GM21381 (cell line): ENCODE results near the gene TMEM41B.
"Not testable (repeated sequence)": the region's sequence is repeated elsewhere in the genome, so short reads cannot be mapped to it uniquely, and the experiment has no call there.

ENCODE experiments used
- ATAC-seq: cut with Tn5 transposase; IDR thresholded peaks from one replicate; pipeline ENCODE4 v1.9.1; 2021; ENCODE audit warnings: mild to moderate bottlenecking, moderate library complexity; ENCODE audit not compliant: unreplicated experiment

TMEM41B gene, protein sequence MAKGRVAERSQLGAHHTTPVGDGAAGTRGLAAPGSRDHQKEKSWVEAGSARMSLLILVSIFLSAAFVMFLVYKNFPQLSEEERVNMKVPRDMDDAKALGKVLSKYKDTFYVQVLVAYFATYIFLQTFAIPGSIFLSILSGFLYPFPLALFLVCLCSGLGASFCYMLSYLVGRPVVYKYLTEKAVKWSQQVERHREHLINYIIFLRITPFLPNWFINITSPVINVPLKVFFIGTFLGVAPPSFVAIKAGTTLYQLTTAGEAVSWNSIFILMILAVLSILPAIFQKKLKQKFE

DNA sequence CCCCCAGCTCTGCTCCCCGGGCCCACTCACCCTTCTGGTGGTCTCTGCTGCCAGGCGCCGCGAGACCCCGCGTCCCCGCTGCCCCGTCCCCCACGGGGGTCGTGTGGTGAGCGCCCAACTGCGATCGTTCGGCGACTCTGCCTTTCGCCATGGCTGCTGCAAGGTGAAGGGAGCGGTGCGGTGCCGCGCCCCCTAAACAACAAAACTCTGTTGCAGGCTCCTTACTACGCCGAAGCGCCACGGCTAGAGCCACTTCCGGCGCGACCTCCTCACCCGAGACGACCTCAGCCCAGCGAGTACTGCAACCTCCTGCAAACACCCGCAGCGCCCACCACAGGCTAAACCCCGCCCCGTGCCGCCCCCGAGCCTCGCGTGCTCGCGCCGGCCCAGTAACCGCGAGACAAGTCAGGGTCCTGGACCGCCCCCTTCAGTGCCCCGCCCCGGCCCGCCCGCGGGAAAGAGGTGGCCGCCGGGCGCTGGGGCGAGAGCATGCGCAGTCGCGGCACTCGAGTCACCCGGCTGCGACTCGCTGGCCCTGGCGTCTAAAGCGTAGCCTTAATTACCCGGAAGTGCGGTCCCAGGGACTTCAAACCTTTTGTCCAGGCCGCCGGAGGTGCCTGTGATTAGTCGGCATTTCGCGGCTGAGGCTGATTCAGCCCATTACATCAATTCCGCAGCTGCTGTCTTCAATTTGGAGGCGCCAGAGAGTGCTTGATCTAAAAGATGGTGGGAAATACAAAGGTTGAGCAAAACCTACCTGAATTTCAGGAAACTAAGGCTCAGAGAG lies at the start of gene TMEM41B:
Gene TMEM41B, minus strand, starts transcription at position 303 of the 787 bp plus-strand sequence. Its CDS starts 152 bp downstream, at position 151.
- peak; percentile 97 for ATAC-seq

DNA sequence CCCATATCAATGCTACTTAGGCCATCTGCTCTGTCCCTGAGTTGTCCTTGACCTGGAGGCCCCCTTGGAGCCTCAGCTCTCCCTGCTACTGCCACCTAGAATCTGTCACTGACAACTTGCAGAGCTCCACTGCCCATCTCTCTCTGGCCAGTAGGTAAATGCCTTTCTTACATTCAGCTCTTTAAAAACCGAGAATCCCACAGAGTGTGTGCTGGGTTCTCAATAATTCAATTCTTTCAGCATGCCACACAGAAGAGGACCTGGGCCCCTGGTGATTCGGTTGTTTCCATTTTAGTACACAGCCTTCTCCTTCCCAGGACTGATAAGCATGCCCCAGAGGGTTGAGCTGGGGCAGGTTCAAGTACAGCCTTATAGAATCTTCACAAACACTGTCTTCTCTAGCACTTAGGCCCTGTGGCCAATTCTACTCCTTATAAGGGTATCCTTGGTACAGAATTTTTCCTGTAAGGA lies 48.0 kb upstream of the TMEM41B start:
- ATAC-seq, result no peak

DNA sequence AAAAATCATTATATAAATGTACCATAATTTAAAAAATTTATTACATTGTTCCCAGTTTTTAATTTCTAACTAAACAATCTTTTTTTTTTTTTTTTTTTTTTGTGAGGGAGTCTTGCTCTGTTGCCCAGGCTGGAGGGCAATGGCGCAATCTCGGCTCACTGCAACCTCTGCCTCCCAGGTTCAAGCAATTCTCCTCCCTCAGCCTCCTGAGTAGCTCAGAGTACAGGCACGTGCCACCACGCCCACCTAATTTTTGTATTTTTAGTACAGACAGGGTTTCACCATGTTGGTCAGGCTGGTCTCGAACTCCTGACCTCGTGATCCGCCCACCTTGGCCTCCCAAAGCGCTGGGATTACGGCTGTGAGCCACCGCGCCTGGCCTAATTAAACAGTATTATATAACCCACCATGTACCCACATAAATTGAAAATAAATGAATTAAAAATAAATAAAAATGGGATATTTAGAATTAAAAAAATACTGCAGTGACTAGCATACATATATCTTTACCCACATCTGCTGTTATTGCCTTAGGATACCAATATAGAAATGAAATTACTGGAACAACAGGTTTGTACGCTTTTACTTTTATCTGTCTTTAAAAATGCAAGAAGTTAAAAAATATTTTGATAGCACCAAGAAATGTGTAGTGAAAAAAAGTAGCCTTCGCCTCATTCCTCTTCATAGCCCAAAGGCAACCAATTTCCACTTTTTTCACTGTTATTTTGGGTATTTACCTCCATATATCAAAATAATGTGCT lies 46.6 kb upstream of the TMEM41B start:
- not testable (repeated sequence) for ATAC-seq

DNA sequence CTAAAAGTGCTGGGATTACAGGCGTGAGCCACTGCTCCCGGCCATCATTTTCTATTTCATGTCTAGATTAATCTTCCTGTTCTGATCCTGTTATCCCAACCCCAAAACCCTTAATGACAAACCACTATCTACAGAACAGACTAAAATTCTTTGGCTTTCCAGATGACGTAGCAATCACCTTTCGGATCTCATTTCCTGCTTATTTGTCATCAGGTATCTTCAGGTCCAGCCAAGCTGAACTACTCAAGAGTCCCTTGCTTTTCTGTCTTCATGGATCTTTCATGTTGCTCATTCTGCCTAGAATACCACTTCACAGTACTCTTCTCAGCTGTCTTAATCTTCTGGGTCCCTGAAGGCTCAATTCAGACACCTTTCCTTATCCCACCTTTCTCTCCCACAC lies 42.6 kb upstream of the TMEM41B start:
- ATAC-seq, result no peak

DNA sequence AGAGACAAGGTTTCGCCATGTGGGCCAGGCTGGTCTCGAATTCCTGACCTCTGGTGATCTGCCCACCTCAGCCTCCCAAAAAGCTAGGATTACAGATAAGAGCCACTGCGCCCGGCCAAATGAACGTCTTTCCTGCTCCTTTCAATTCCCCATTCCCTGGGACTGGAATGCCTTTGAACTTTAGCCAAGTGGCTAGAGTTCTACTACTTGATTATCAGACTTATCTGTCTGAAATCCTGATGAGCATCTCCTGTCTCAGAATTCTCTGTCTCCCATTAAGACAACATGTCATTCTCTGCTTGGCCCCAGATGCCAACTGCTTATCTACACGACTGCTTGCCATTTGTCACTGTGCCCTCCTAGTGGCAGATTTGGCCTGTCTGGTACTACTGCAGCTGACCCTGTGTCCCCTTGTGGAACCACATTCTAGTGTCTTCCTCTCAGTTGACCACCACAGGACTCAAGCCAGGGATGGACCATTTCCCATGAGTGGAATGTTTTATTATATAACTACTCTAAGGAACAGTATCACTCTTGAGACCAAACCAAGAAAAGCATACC lies 37.0 kb upstream of the TMEM41B start:
- no peak for ATAC-seq

DNA sequence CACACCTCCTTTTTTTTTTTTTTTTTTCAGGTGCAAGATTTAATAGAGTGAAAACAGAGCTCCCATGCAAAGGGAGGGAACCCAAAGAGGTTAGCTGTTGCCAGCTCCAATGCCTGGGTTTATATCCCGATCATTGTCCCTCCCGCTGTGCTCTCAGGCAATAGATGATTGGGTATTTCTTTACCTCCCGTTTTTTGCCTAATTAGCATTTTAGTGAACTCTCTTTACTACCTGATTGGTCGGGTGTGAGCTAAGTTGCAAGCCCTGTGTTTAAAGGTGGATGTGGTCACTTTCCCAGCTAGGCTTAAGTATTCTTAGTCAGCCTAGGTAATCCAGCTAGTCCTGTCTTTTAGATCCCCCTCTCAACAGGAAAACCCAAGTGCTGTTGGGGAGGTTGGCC lies 33.4 kb upstream of the TMEM41B start:
- not testable (repeated sequence) for ATAC-seq

DNA sequence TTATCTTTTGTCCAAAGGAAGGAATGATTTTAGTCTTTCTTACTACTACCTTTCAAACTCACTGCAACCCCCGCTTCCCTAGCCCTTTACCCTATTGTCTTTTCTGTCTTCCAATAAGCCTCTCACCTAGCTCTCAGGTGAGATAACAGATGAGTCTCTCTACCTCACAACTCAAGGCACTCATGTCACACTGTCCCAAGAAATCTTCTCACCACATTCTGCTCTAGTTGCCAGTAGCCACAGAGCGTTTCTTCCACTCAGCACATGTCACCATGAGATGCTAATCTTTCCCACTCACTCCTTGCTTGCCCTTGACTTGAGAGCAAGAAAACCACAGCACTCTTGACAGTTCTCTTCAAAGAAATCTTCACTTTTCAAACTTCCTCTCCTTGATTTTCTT lies 32.7 kb upstream of the TMEM41B start:
- ATAC-seq, result no peak

DNA sequence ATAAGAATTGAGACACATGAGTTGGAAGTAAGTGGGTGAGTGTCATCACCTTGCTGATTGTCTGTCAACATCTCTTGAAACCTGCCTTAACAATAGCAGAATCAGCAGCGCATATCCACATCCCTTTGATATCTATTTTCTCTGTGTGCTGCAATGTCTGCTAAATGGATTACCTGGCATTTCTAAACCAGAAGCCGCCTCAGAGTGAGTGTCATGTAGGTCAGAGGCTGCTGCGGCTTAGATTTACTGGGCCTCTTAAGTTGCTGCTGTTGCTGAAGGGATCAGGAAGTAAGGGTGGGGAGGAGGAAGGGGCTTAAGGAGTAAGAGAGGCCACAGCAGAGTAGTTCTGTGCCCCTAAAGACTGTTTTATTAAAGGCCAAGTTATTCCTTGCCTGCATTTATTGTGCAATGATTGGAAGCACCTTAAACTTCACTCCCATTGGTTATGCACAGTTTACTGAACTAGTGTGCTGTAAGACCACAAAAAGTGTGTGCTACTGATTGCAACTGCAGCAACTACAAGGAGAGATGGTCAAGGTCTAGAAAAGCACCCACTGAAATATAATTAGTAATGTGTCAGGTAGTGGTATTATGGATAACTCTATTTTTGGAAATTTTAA lies 29.8 kb upstream of the TMEM41B start:
- ATAC-seq, result no peak

DNA sequence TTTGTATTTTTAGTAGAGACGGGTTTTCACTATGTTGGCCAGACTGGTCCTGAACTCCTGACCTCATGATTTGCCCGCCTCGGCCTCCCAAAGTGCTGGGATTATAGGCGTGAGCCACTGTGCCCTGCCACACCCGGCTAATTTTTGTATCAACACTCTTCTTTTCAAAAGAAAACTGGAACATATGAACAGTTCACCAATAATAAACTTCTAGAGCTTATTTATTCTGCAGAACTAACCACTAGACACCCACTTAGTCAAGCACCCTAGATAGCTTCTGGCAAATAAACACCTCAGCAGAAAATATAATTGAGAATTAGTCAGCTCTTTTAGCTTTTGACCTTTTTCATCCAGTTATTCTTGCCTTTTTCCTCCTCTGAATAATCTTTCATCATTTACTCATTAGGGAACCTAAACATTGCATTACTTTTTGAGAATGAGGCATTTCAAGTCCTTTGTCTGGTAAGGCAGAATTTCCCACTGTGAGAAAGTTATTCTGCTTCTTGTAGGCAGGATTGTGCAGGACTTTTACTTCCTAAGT lies 27.3 kb upstream of the TMEM41B start:
- no peak for ATAC-seq

DNA sequence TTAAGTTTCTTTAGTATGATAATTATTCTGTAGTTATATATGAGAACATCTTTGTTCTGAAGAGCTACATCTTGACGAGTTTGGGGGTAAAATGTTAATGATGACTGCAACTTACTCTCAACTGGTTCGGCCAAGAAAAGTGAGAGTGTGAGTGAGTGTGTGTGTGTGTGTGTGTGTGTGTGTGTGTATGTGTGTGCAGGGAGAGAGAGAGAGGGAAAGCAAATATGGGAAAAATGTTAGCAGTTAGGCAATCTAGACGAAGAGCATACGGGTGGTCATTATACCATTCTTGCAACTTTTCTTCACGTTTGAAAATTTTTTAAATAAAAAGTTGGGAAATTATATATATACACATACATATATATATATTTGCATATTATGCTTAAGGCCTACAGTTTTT lies 18.3 kb upstream of the TMEM41B start:
- no peak for ATAC-seq

DNA sequence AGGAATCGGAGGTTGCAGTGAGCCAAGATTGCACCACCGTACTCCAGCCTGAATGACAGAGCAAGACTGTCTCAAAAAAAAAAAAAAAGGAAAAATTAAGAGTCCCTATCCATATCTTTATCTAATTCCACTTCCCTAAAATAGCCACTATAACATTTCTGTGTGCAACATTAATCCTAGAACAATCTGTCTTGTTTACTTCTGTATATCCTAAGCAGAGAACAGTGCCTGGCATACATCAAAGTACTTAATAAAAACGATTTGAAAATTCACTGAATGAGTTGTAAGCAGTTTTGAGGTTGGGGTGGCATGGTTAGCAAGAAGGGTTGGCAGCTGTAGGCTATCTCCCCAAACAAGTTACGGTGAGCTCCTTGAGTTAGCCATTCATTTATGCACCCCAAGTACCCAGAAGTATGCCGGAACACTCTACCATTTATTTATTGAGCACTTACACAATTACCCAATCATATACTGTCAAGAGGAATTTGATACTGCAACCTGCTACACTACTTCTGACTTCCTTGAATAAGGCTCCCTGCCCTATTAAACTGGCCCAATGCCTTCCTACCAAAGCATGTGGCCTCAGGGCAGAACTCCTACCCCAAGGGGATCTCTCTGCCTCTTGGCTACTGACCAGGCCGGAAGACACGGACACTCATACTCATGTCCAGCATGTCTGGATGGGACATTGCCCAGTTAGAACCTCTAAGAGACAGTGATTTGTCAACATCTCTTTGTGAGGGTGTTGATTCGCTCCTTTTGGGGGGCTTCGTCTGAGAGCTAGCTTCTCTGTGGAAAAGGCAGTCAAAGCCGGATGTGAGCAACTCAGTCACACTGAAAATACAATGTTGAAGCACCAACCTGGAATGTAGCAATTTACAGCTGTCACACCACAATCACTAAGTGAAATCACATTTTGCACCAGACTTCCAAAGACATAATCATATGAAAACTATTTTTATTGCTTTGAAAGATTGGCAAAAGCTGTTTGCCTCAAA lies 16.3 kb upstream of the TMEM41B start:
- ATAC-seq, result no peak

DNA sequence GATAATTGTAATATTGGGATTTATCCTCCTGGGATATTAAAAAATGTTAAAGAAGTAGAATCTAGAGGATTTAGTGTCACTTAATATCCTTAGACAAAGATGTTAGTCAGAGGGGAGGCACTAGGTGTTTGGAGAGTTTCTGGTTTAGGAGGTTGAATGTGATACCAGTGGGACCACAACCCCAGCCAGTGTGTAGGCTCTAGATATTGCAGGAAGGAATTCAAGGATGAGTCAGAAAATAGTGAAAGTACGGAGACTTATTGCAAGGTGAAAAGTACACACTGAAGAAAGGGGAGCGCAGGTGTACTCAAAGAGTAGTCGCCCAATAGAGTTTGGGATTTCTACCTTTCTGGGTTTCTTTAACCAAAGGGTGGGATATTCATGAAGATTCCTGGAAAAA lies 5.7 kb upstream of the TMEM41B start:
- ATAC-seq, result no peak

DNA sequence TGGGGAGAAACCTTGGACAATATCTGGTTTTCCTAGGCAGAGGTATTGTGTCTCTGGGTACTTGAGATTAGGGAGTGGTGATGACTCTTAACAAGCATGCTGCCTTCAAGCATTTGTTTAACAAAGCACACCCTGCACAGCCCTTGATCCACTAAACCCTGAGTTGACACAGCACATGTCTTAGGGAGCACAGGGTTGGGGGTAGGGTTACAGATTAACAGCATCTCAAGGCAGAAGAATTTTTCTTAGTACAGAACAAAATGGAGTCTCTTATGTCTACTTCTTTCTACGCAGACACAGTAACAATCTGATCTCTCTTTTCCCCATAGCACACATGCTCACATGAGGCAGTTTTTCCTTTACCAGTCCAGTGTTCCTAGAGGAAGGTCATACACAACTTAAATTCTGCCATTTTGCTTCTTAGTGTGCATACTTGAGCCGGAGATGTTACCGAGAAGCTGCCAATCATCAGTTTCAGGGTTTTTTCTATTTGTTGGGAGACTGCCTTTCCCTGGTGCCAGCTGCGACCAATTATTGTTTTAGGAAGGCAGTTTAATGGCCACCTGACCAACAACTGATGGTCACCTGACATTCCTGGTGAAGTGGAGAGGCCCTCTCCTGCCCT lies 5.1 kb upstream of the TMEM41B start:
- ATAC-seq, result not testable (repeated sequence)

DNA sequence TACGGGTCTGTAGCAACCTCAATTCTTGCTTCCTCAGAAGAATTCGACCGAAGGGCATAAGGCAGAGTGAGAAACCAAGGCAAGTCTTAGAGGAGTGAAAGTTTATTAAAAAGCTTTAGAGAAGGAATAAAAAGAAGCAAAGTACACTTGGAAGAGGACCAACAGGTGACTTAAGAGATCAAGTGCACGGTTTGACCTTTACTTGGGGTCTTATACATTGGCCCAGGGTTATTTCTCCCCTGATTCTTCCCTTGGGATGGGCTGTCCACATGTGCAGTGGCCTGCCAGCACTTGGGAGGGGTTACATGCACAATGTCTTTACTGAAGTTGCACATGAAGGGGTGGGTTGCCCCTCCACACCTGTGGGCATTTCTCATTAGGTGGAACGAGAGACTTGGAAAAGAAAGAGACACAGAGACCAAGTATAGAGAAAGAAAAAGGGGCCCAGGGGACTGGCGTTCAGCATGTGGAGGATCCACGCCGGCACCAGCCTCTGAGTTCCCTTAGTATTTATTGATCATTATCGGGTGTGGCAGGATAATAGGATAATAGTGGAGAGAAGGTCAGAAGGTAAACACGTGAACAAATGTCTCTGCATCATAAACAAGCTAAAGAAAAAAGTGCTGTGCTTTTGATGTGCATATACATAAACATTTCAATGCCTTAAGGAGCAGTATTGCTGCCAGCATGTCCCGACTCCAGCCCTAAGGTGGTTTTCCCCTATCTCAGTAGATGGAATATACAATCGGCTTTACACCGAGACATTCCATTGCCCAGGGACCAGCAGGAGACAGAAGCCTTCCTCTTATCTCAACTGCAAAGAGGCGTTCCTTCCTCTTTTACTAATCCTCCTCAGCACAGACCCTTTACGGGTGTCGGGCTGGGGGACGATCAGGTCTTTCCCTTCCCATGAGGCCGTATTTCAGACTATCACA lies 4.3 kb upstream of the TMEM41B start:
- not testable (repeated sequence) for ATAC-seq

DNA sequence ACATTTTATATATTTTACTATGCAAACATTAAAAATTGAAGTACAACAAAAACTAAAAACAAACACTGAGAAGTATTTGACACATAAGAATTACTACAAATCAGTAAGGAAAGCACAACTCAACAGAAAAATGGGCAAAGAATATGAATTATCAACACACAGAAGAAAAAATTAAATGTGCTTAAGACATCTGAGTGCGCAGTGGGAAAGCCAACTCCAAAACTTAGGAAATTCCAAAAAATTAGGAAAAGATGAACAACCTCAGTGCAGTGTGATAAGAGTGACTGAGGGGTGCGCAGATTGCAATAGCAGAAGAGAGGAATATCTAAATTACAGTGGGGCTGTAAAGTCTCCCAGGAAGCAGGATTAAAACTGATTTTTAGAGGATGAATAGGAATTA lies 1.9 kb upstream of the TMEM41B start:
- no peak for ATAC-seq

DNA sequence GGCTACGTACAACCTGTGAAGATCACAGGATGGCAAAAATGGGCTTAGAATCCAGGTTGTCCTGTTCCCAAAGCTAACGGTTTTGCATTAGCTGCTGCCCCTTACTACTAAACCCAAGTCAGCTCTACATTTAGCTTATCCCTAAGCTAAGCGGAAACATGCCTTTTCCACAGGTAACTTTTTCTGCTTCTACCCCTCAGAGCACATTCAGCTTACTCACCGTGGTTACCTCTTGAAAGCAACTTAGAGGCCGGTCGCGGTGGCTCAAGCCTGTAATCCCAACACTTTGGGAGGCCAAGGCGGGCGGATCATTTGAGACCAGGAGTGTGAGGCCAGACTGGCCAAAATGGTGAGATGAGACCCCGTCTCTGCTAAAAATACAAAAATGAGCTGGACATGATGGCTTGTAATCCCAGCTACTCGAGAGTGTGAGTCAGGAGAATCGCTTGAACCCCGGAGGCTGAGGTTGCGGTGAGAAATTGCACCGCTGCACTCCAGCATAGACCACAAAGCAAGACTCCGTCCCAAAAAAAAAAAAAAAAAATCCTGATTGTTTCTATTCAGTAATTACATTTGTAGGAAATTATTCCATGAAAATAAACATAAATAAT lies 790 bp upstream of the TMEM41B start:
- ATAC-seq, result no peak

DNA sequence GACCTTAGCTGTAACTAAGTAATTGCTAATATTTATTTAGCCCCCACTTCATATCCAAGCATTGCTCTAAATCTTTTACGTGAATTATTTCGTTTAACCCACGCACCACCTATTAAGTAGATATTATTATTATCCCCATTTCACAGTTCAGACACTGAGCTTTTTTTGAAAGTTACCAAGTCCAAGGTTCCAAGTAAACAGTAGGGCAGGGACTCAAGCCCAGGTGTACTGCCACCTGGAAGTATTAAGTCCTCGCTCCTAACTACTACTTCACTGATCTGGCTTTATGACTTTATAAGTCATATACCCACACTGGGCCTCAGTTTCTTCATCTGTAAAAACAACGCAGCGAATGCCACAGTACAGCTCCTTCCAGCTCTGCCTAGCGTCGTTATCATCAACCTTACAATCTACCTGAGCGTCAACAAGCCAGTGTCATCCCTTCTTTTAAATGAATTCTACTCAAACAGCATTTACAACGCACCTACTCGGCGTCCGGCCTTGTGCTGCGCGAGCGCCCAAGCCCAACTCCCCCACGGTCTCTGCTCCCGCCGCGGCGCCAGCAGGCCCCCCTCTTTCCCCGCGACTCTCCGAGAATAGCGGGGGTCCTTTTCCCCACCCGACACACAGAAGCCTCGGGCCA lies 624 bp downstream of the TMEM41B start:
- ATAC-seq, result peak; percentile 17
